MM.1S (cell line): ENCODE data around the gene NKX2-3.

ENCODE experiments used
- EZH2phosphoT487 ChIP-seq: fragments of 300-600 bp; sonication (generic); IDR thresholded peaks from 2 replicates; pipeline ENCODE4 v1.6.1; 2018; ENCODE audit warnings: antibody characterized with exemption, low read length
- TF ChIP-seq, protein P1 (sequence below): fragments of 300-600 bp; sonication (generic); IDR thresholded peaks from 2 replicates; pipeline ENCODE4 v1.5.1; 2016; ENCODE audit warnings: antibody characterized with exemption, low read length, mixed read lengths

DNA sequence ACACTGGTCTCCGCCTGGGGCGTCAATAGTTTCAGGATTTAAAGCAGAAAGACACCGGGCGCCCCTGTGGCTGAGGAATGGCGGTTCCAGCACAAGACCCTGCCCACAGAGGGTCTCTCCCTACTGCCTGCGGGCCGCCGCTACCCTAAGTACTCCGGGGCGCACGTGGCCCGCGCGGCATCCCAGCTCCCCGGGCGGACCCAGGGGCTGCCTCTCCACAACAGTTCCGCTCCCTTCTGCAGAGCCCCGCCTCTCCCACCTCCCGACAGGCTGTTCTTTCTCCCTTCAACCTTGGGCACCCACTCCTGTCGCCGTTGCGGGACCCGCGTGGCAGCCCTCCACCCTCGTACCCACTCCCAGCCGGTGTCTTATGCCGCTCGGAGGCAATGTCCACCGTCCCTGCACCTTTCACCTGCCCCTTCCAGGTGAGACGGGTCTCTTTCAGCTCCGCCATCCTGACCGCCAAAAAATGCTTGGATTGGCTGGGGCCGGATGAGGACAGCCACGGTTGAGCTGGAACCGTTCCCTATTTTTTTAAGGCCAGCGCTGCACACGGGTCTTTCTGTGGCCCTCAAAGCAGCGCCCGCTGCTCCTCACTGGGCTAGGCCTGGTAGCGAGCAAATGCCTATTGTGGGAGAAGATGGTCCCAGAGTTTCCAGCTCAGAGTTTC, 1.6 kb upstream of the NKX2-3 start:
- TF ChIP-seq, protein P1, sequence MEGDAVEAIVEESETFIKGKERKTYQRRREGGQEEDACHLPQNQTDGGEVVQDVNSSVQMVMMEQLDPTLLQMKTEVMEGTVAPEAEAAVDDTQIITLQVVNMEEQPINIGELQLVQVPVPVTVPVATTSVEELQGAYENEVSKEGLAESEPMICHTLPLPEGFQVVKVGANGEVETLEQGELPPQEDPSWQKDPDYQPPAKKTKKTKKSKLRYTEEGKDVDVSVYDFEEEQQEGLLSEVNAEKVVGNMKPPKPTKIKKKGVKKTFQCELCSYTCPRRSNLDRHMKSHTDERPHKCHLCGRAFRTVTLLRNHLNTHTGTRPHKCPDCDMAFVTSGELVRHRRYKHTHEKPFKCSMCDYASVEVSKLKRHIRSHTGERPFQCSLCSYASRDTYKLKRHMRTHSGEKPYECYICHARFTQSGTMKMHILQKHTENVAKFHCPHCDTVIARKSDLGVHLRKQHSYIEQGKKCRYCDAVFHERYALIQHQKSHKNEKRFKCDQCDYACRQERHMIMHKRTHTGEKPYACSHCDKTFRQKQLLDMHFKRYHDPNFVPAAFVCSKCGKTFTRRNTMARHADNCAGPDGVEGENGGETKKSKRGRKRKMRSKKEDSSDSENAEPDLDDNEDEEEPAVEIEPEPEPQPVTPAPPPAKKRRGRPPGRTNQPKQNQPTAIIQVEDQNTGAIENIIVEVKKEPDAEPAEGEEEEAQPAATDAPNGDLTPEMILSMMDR: no peak
- TF ChIP-seq EZH2phosphoT487: no peak
